ENCODE data around the gene ROCK2. TPM values are rescaled to one million over a fixed set of nuclear protein-coding genes. Genes with fewer than 3 reads are reported as not detected.

The ROCK2 gene
- total and polyA plus RNA-seq, 4 donors: 5.3 to 31.0 (median 12.2) TPM

DNA sequence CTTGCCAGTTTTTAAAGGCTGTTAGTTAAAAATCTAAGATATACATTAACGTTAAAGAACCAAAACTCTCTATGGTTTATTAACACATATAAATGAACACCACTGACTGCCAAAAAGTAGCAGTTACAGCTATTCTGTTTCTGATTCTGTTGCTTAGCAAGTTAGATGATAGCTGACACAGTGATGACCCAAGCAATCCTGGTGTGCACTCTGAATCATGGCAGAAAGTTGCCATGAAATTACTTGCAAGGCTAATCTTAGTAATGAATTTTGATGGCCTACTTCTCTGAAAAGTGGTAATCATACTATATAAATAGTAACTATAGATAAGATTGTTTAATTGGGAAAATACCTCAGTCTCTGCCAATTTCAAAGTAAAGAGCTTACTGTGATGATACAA, 57.7 kb downstream of the ROCK2 start:
- WGBS: 91% methylated on average over 1 of the region's 1 CpG
- Histone ChIP-seq H3K36me3 (ENCODE audit: control insufficient read depth in 4 of 4, insufficient read depth in 3 of 4, low read depth in 1 of 4, low read length in 3 of 4) (peaks cover 0 to 21% (median 7%) of the 10 kb centered on the region in 4 donors), H3K9ac (ENCODE audit: low read depth in 1 of 2, low read length in 2 of 2) (no peak overlapping the region), H3K4me1 (ENCODE audit: control insufficient read depth in 4 of 4, insufficient read depth in 4 of 4, low read length in 3 of 4) (no peaks in the 10 kb centered on the region), H3K27me3 (ENCODE audit: control insufficient read depth in 4 of 4, insufficient read depth in 4 of 4, low read length in 3 of 4) (no peaks in the 10 kb centered on the region), H3K27ac (ENCODE audit: low read depth in 1 of 2, low read length in 2 of 2) (no peak overlapping the region), H3K9me3 (ENCODE audit: control insufficient read depth in 4 of 4, low read length in 3 of 4) (peaks cover 0 to 4% (median 0%) of the 10 kb centered on the region in 4 donors), H3K4me3 (ENCODE audit: low read depth in 1 of 3, low read length in 3 of 3) (no peak overlapping the region)
- TF ChIP-seq, protein P1, sequence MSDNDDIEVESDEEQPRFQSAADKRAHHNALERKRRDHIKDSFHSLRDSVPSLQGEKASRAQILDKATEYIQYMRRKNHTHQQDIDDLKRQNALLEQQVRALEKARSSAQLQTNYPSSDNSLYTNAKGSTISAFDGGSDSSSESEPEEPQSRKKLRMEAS (IDR thresholded peaks at IDR 0.05): no peak
- TF ChIP-seq NR2F2 (IDR thresholded peaks at IDR 0.05) (no peak), RAD21 (IDR thresholded peaks at IDR 0.05) (no peak), FOXA2 (IDR thresholded peaks at IDR 0.05) (no peak), EGR1 (IDR thresholded peaks at IDR 0.05; ENCODE audit: low read depth in 2 of 2) (no peak), GABPA (IDR thresholded peaks at IDR 0.05 in 1 of 2, conservative IDR thresholded peaks at IDR 0.05 in 1 of 2) (no peak), TAF1 (conservative IDR thresholded peaks at IDR 0.05) (no peak), HNF4A (conservative IDR thresholded peaks at IDR 0.05) (no peak), SP1 (IDR thresholded peaks at IDR 0.05) (no peak), YY1 (IDR thresholded peaks at IDR 0.05) (no peak), RXRA (IDR thresholded peaks at IDR 0.05) (no peak), FOXA1 (IDR thresholded peaks at IDR 0.05) (no peak), HNF4G (IDR thresholded peaks at IDR 0.05) (no peak), JUND (IDR thresholded peaks at IDR 0.05) (no peak)
- TF ChIP-seq, protein P2, sequence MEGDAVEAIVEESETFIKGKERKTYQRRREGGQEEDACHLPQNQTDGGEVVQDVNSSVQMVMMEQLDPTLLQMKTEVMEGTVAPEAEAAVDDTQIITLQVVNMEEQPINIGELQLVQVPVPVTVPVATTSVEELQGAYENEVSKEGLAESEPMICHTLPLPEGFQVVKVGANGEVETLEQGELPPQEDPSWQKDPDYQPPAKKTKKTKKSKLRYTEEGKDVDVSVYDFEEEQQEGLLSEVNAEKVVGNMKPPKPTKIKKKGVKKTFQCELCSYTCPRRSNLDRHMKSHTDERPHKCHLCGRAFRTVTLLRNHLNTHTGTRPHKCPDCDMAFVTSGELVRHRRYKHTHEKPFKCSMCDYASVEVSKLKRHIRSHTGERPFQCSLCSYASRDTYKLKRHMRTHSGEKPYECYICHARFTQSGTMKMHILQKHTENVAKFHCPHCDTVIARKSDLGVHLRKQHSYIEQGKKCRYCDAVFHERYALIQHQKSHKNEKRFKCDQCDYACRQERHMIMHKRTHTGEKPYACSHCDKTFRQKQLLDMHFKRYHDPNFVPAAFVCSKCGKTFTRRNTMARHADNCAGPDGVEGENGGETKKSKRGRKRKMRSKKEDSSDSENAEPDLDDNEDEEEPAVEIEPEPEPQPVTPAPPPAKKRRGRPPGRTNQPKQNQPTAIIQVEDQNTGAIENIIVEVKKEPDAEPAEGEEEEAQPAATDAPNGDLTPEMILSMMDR (IDR thresholded peaks at IDR 0.05; ENCODE audit: low read depth, low read length, missing input control): no peak
- TF ChIP-seq, protein P3, sequence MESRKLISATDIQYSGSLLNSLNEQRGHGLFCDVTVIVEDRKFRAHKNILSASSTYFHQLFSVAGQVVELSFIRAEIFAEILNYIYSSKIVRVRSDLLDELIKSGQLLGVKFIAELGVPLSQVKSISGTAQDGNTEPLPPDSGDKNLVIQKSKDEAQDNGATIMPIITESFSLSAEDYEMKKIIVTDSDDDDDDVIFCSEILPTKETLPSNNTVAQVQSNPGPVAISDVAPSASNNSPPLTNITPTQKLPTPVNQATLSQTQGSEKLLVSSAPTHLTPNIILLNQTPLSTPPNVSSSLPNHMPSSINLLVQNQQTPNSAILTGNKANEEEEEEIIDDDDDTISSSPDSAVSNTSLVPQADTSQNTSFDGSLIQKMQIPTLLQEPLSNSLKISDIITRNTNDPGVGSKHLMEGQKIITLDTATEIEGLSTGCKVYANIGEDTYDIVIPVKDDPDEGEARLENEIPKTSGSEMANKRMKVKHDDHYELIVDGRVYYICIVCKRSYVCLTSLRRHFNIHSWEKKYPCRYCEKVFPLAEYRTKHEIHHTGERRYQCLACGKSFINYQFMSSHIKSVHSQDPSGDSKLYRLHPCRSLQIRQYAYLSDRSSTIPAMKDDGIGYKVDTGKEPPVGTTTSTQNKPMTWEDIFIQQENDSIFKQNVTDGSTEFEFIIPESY (IDR thresholded peaks at IDR 0.05): no peak
- TF ChIP-seq, protein P4, sequence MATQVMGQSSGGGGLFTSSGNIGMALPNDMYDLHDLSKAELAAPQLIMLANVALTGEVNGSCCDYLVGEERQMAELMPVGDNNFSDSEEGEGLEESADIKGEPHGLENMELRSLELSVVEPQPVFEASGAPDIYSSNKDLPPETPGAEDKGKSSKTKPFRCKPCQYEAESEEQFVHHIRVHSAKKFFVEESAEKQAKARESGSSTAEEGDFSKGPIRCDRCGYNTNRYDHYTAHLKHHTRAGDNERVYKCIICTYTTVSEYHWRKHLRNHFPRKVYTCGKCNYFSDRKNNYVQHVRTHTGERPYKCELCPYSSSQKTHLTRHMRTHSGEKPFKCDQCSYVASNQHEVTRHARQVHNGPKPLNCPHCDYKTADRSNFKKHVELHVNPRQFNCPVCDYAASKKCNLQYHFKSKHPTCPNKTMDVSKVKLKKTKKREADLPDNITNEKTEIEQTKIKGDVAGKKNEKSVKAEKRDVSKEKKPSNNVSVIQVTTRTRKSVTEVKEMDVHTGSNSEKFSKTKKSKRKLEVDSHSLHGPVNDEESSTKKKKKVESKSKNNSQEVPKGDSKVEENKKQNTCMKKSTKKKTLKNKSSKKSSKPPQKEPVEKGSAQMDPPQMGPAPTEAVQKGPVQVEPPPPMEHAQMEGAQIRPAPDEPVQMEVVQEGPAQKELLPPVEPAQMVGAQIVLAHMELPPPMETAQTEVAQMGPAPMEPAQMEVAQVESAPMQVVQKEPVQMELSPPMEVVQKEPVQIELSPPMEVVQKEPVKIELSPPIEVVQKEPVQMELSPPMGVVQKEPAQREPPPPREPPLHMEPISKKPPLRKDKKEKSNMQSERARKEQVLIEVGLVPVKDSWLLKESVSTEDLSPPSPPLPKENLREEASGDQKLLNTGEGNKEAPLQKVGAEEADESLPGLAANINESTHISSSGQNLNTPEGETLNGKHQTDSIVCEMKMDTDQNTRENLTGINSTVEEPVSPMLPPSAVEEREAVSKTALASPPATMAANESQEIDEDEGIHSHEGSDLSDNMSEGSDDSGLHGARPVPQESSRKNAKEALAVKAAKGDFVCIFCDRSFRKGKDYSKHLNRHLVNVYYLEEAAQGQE (IDR thresholded peaks at IDR 0.05): no peak
- TF ChIP-seq, protein P5, sequence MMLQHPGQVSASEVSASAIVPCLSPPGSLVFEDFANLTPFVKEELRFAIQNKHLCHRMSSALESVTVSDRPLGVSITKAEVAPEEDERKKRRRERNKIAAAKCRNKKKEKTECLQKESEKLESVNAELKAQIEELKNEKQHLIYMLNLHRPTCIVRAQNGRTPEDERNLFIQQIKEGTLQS (IDR thresholded peaks at IDR 0.05): no peak
- DNase-seq (ENCODE audit: low spot score): no peak
